HEK293 (cell line): ENCODE measurements around the gene RNF181.

Experiments used
- ZNF768 ChIP-seq: fragments of 450-650 bp; formaldehyde crosslinking; IDR thresholded peaks from 2 replicates; pipeline ENCODE4 v1.5.1; 2018; ENCODE audit warnings: missing biosample characterization, mild to moderate bottlenecking, missing genetic modification characterization
- TF ChIP-seq, protein P1 (sequence below): fragments of 450-650 bp; formaldehyde crosslinking; IDR thresholded peaks from 2 replicates; pipeline ENCODE4 v1.5.1; 2016; ENCODE audit warnings: missing biosample characterization, missing genetic modification characterization

DNA sequence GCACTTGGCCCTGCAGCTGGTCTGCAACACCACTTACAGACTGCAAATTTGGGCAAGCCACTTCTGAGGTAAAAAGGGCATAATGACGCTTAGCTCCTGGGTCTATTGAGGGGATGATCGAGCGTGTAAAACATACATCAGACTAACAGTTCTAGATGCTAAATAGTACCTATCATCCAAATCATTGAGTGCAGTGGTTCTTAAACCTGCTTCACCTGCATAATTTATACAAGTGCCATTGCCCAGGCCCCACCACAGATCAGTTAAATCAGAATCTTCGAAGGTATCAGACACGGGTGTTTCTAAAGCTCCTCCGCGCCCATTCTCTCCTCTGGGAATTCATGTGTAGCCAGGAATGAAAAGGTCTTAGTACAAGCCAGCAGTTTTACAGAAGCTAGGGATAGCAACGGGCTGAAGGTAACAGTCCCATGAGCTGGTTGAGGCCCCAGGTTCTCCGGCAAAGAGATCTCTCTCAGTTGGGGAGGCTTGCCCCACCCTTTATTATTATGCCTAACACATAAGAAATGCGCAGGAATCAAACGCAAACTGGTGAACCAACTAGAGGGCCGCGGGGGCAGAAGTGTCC is 737 bp upstream of the RNF181 start:
- TF ChIP-seq, protein P1, sequence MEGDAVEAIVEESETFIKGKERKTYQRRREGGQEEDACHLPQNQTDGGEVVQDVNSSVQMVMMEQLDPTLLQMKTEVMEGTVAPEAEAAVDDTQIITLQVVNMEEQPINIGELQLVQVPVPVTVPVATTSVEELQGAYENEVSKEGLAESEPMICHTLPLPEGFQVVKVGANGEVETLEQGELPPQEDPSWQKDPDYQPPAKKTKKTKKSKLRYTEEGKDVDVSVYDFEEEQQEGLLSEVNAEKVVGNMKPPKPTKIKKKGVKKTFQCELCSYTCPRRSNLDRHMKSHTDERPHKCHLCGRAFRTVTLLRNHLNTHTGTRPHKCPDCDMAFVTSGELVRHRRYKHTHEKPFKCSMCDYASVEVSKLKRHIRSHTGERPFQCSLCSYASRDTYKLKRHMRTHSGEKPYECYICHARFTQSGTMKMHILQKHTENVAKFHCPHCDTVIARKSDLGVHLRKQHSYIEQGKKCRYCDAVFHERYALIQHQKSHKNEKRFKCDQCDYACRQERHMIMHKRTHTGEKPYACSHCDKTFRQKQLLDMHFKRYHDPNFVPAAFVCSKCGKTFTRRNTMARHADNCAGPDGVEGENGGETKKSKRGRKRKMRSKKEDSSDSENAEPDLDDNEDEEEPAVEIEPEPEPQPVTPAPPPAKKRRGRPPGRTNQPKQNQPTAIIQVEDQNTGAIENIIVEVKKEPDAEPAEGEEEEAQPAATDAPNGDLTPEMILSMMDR (tag by site-specific recombination) = no peak
- TF ChIP-seq ZNF768 (tag by site-specific recombination) = no peak
